H9 (cell line): ENCODE data around the gene IGSF10. TPM values are rescaled to one million over a fixed set of nuclear protein-coding genes. Genes with fewer than 3 reads are reported as not detected.

Source experiments
- DNase-seq: peaks from one replicate; pipeline ENCODE4 v3.0.0-alpha.2; 2017
- H2AFZ ChIP-seq: one replicate; pipeline ENCODE4 v1.6.1; 2013; ENCODE audit warnings: mild to moderate bottlenecking, low read length, control low read depth, moderate library complexity
- H2AK5ac ChIP-seq: 2 replicates; pipeline ENCODE4 v1.6.1; 2013; ENCODE audit warnings: low read length, control low read depth, mixed read lengths; ENCODE audit not compliant: insufficient read length
- H2BK120ac ChIP-seq: one replicate; pipeline ENCODE4 v1.6.1; 2013; ENCODE audit warnings: low read depth, mild to moderate bottlenecking, low read length, control low read depth, inconsistent platforms; ENCODE audit not compliant: poor library complexity, severe bottlenecking
- H2BK12ac ChIP-seq: 2 replicates; pipeline ENCODE4 v1.6.1; 2013; ENCODE audit warnings: low read length, control low read depth, mixed read lengths, low read depth; ENCODE audit not compliant: insufficient read length
- H2BK15ac ChIP-seq: 2 replicates; pipeline ENCODE4 v1.6.1; 2013; ENCODE audit warnings: low read depth, low read length, control low read depth
- H2BK20ac ChIP-seq: one replicate; pipeline ENCODE4 v1.6.1; 2013; ENCODE audit warnings: low read depth, mild to moderate bottlenecking, low read length, control low read depth, inconsistent platforms; ENCODE audit not compliant: poor library complexity, severe bottlenecking
- H2BK5ac ChIP-seq: 2 replicates; pipeline ENCODE4 v1.6.1; 2013; ENCODE audit warnings: low read length, control low read depth, mixed read lengths; ENCODE audit not compliant: insufficient read length
- H3K14ac ChIP-seq: 2 replicates; pipeline ENCODE4 v1.6.1; 2013; ENCODE audit warnings: low read length, control low read depth; ENCODE audit not compliant: insufficient read depth
- H3K18ac ChIP-seq: 2 replicates; pipeline ENCODE4 v1.6.1; 2013; ENCODE audit warnings: low read depth, mild to moderate bottlenecking, mixed read lengths, low read length, control low read depth; ENCODE audit not compliant: insufficient read length
- H3K23ac ChIP-seq: 2 replicates; pipeline ENCODE4 v1.6.1; 2013; ENCODE audit warnings: low read length, control low read depth, mixed read lengths, low read depth; ENCODE audit not compliant: insufficient read length
- H3K23me2 ChIP-seq: 2 replicates; pipeline ENCODE4 v1.6.1; 2013; ENCODE audit warnings: low read depth, mild to moderate bottlenecking, mixed read lengths, low read length, control low read depth; ENCODE audit not compliant: insufficient read length, poor library complexity, severe bottlenecking
- H3K27ac ChIP-seq: 2 replicates; pipeline ENCODE4 v1.5.1; 2013; ENCODE audit warnings: low read length, control low read depth, mixed read lengths, low read depth; ENCODE audit not compliant: insufficient read length
- H3K27me3 ChIP-seq: 2 replicates; pipeline ENCODE4 v1.6.1; 2013; ENCODE audit warnings: low read length, control low read depth, inconsistent platforms; ENCODE audit not compliant: insufficient read depth
- H3K4ac ChIP-seq: 2 replicates; pipeline ENCODE4 v1.6.1; 2013; ENCODE audit warnings: low read depth, mild to moderate bottlenecking, control low read depth, inconsistent platforms, low read length, moderate library complexity
- H3K4me1 ChIP-seq: 2 replicates; pipeline ENCODE4 v1.6.1; 2013; ENCODE audit warnings: low read length, control low read depth, inconsistent platforms; ENCODE audit not compliant: insufficient read depth
- H3K4me2 ChIP-seq: 2 replicates; pipeline ENCODE4 v1.6.1; 2013; ENCODE audit warnings: low read length, control low read depth, mixed read lengths; ENCODE audit not compliant: insufficient read length, insufficient read depth
- H3K56ac ChIP-seq: 2 replicates; pipeline ENCODE4 v1.6.1; 2013; ENCODE audit warnings: low read depth, mild to moderate bottlenecking, mixed read lengths, low read length, control low read depth; ENCODE audit not compliant: insufficient read length
- H3K79me1 ChIP-seq: 2 replicates; pipeline ENCODE4 v1.6.1; 2013; ENCODE audit warnings: low read depth, mild to moderate bottlenecking, moderate library complexity, low read length, control low read depth, inconsistent platforms; ENCODE audit not compliant: insufficient read depth, poor library complexity, severe bottlenecking
- H3K79me2 ChIP-seq: 2 replicates; pipeline ENCODE4 v1.6.1; 2013; ENCODE audit warnings: low read length, control low read depth, inconsistent platforms; ENCODE audit not compliant: insufficient read depth
- H3K9ac ChIP-seq: 2 replicates; pipeline ENCODE4 v1.6.1; 2013; ENCODE audit warnings: low read length, control low read depth, mixed read lengths; ENCODE audit not compliant: insufficient read length; ENCODE audit errors: extremely low read depth
- H3K9me3 ChIP-seq: one replicate; pipeline ENCODE4 v1.6.1; 2013; ENCODE audit warnings: low read depth, low read length, inconsistent platforms; ENCODE audit not compliant: control insufficient read depth
- H3T11ph ChIP-seq: one replicate; pipeline ENCODE4 v1.6.1; 2013; ENCODE audit warnings: mild to moderate bottlenecking, low read length, control low read depth, inconsistent platforms
- H4K20me1 ChIP-seq: one replicate; pipeline ENCODE4 v1.6.1; 2013; ENCODE audit not compliant: control insufficient read depth, insufficient read length, insufficient read depth
- H4K5ac ChIP-seq: 2 replicates; pipeline ENCODE4 v1.6.1; 2013; ENCODE audit warnings: low read depth, mild to moderate bottlenecking, mixed read lengths, low read length, control low read depth; ENCODE audit not compliant: insufficient read length
- H4K8ac ChIP-seq: replicated peaks from 2 replicates; pipeline ENCODE4 v1.6.1; 2013; ENCODE audit warnings: low read length, control low read depth, mixed read lengths, low read depth; ENCODE audit not compliant: insufficient read length
- H4K91ac ChIP-seq: 2 replicates; pipeline ENCODE4 v1.6.1; 2013; ENCODE audit warnings: low read depth, mild to moderate bottlenecking, moderate library complexity, mixed read lengths, low read length, control low read depth; ENCODE audit not compliant: insufficient read length
- H3K27ac Mint-ChIP-seq, 3 experiments: 2 replicates in 2 of 3; 3 replicates in 1 of 3; pipeline ENCODE4 v1.8.0; 2020 to 2021; ENCODE audit warnings: mixed read lengths in 3 of 3, mild to moderate bottlenecking in 1 of 3, moderate library complexity in 1 of 3
- H3K27me3 Mint-ChIP-seq: 2 replicates; pipeline ENCODE4 v1.8.0; 2021; ENCODE audit warnings: low read depth, mild to moderate bottlenecking, moderate library complexity, mixed read lengths
- H3K36me3 Mint-ChIP-seq, 3 experiments: 2 replicates in 2 of 3; 3 replicates in 1 of 3; pipeline ENCODE4 v1.8.0; 2020 to 2021; ENCODE audit warnings: low read depth in 3 of 3, mixed read lengths in 3 of 3; ENCODE audit not compliant: insufficient read depth in 1 of 3
- H3K4me1 Mint-ChIP-seq, 2 experiments: 2 replicates each; pipeline ENCODE4 v1.8.0; 2020; ENCODE audit warnings: mixed read lengths in 2 of 2
- H3K4me3 Mint-ChIP-seq, 2 experiments: 2 replicates in 1 of 2; 3 replicates in 1 of 2; pipeline ENCODE4 v1.8.0; 2020 to 2021; ENCODE audit warnings: mild to moderate bottlenecking in 2 of 2, mixed read lengths in 2 of 2, moderate library complexity in 1 of 2
- H3K9me3 Mint-ChIP-seq, 2 experiments: 2 replicates in 1 of 2; 3 replicates in 1 of 2; pipeline ENCODE4 v1.8.0; 2020; ENCODE audit warnings: mild to moderate bottlenecking in 2 of 2, mixed read lengths in 2 of 2, moderate library complexity in 1 of 2
- CTCF ChIP-seq: fragments of 200-600 bp; sonication (generic); conservative IDR thresholded peaks from 3 replicates; pipeline ENCODE4 v1.8.0; 2021; ENCODE audit warnings: antibody characterized with exemption, mild to moderate bottlenecking
- WGBS: extraction: QIAGEN DNeasy Blood & Tissue Kit; methylation state at CpG from one replicate; pipeline ENCODE4 v1.1.7; 2013; ENCODE audit warnings: missing lambda C conversion rate, low lambda C conversion rate, mixed read lengths; ENCODE audit not compliant: insufficient read length; ENCODE audit errors: extremely low coverage; 5-methylcytosine and 5-hydroxymethylcytosine counted together
- total RNA-seq: library from RNA; stranded (reverse); gene quantifications from 2 replicates; pipeline ENCODE4 v1.2.1, GENCODE V29; 2021

The IGSF10 gene
- total RNA-seq, 1 experiment from 2014 or later = 0.20 TPM

DNA sequence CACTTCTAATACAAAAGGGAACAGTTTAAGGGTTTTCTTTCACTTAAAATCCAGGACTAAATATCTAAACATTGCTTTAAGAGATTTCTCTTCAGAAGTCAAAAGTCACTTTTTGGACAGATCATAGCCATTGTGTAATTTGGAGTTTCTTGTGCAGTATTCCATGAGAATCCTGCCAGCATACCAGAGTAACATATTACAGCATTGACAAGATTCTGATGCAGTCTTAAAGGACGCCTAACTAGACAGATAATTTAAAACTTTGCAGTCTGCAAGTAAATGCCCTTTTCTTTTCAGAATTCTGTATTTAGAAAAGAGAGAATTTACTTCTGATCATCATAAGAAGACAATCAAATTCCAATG, 17.5 kb upstream of the IGSF10 start:
- H4K5ac ChIP-seq = no peak overlapping the region
- no peak overlapping the region for H3K14ac ChIP-seq
- Mint-ChIP-seq H3K4me3 (no peak overlapping the region), H3K4me1 (peaks cover 13 to 22% of the 10 kb centered on the region in 2 experiments), H3K27ac (no peak overlapping the region), H3K27me3 (no peaks in the 10 kb centered on the region), H3K36me3 (no peaks in the 10 kb centered on the region; a peak in 2 of 7 replicates), H3K9me3 (no peaks in the 10 kb centered on the region)
- no peaks in the 10 kb centered on the region for H4K20me1 ChIP-seq
- no peak for DNase-seq
- no peak overlapping the region for H3K4me2 ChIP-seq
- H2AK5ac ChIP-seq = no peak overlapping the region
- no peaks in the 10 kb centered on the region for H3K27me3 ChIP-seq
- H2BK20ac ChIP-seq = no peak overlapping the region
- no peaks in the 10 kb centered on the region for H3K79me2 ChIP-seq
- no peak overlapping the region for H3K23ac ChIP-seq
- no peak overlapping the region for H2BK5ac ChIP-seq
- H3K79me1 ChIP-seq = no peaks in the 10 kb centered on the region
- no peaks in the 10 kb centered on the region; the same call in 1 of the 2 replicates for H3K4me1 ChIP-seq
- H3T11ph ChIP-seq = no peak overlapping the region
- no peak overlapping the region for H2BK15ac ChIP-seq
- no peak overlapping the region for H4K91ac ChIP-seq
- no peaks in the 10 kb centered on the region for H3K9me3 ChIP-seq
- no peak for TF ChIP-seq CTCF
- H2BK12ac ChIP-seq = no peak overlapping the region
- H2BK120ac ChIP-seq = no peak overlapping the region
- H3K27ac ChIP-seq = no peak overlapping the region
- no peak overlapping the region for H3K56ac ChIP-seq
- H3K4ac ChIP-seq = no peak overlapping the region
- no peaks in the 10 kb centered on the region for H3K23me2 ChIP-seq
- no peak overlapping the region for H3K9ac ChIP-seq
- H2AFZ ChIP-seq = no peak overlapping the region
- WGBS = no CpG with 5 or more reads among the region's 1 CpG
- H4K8ac ChIP-seq = no peak overlapping the region
- no peak overlapping the region for H3K18ac ChIP-seq
